ENCODE data around the gene EPB41L2.

The EPB41L2 gene

DNA sequence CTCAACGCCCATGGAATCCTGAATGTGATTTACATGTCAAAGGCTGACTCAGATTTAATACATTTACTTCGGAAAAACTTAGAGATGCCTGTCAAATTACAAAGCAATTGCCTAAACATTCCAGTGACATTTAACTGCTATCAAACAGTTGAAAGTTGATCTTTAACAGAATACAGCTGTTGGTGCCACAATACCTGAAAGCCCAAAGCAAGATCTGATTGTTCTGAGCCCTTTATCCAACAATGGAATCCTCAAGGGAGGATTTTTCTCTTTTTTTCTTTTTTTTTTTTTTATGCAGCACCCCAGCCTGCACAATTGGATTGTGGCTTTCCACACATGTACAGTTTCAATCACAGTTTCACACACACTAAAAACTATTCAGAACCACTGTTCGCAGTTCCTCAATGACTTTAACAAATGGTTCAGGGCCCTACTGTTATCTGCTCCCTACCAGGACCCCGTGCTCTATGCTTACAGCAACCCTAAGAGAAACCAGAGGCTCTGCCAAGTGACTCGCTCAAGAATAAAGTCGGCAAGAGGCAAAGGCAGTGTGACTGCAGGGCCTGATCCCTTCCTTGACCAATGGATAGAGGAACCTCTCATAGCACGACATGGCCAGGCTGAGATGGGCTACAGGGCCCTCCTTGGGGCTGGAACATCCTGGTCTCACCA, 33.3 kb downstream of the EPB41L2 start:
- TF ChIP-seq, protein P1, sequence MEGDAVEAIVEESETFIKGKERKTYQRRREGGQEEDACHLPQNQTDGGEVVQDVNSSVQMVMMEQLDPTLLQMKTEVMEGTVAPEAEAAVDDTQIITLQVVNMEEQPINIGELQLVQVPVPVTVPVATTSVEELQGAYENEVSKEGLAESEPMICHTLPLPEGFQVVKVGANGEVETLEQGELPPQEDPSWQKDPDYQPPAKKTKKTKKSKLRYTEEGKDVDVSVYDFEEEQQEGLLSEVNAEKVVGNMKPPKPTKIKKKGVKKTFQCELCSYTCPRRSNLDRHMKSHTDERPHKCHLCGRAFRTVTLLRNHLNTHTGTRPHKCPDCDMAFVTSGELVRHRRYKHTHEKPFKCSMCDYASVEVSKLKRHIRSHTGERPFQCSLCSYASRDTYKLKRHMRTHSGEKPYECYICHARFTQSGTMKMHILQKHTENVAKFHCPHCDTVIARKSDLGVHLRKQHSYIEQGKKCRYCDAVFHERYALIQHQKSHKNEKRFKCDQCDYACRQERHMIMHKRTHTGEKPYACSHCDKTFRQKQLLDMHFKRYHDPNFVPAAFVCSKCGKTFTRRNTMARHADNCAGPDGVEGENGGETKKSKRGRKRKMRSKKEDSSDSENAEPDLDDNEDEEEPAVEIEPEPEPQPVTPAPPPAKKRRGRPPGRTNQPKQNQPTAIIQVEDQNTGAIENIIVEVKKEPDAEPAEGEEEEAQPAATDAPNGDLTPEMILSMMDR (IDR thresholded peaks at IDR 0.05): no peak

GRCh38 chr6:131027326-131027725, 35.7 kb downstream of the EPB41L2 start:
- TF ChIP-seq, protein P1 (IDR thresholded peaks at IDR 0.05): no peak

- TF ChIP-seq, protein P1 (IDR thresholded peaks at IDR 0.05): no peak
Observed at GRCh38 chr6:131026243-131026642, 36.8 kb downstream of the EPB41L2 start.

- TF ChIP-seq, protein P1 (IDR thresholded peaks at IDR 0.05): no peak
Observed at GRCh38 chr6:131024565-131024964, 38.5 kb downstream of the EPB41L2 start.

- TF ChIP-seq, protein P1 (IDR thresholded peaks at IDR 0.05): no peak
Observed at GRCh38 chr6:131023834-131024504, 39.1 kb downstream of the EPB41L2 start.

DNA sequence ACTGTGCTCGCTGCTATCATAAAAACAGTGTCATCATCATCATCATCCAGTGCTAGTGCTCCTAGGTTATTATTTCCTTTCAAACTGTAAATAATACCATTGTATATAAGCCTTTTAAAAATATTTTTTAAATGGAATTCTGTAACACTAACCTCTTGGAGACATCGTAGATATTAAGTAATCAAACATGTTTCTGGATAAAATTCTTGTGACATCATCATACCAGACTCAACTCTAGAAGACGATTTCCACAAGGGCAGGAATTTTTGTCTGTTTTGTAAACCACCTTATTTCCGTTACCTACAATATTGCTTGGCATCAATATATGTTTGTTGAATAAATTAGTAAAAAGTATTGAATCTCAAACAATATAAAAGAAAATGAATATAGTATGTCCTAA, 40.4 kb downstream of the EPB41L2 start:
- TF ChIP-seq, protein P1 (IDR thresholded peaks at IDR 0.05): no peak

DNA sequence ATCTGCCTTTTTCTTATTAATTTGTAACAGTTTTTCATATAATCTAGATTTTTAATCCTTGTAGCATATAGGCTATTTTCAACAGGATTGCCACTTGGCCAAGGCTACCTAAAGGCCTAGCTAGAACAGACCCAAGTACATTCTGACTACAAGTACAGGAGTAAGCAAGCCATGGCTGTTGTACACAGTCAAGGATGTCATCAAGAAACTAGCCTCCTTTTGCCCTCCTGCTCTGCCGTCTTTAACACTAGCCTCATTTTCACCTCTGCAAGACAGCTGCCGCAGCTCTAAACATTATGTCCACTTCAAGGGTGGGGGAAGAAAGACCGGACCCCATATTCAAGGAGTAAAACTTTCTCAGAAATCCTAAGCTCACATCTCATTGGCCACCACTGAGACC, 45.1 kb downstream of the EPB41L2 start:
- TF ChIP-seq, protein P1 (IDR thresholded peaks at IDR 0.05): no peak
